NOMO-1 (cell line): ENCODE results near the gene SMIM8.

Source experiments
- DNase-seq, 2 experiments: peaks; one replicate each; lab custom pipeline; 2025; ENCODE audit not compliant: unreplicated experiment in 2 of 2; lab: John Stamatoyannopoulos, UW

SMIM8 gene

GRCh38 chr6:87382861-87383260, 60.5 kb downstream of the SMIM8 start:
- DNase-seq: no peak

GRCh38 chr6:87384038-87384437, 61.6 kb downstream of the SMIM8 start:
- no peak for DNase-seq

- no peak for DNase-seq
These were observed 62.1 kb downstream of the SMIM8 start for GRCh38 chr6:87384449-87384848.

- peak in 1 of 2 experiments; percentile 6 for DNase-seq
These were observed 68.9 kb downstream of the SMIM8 start for GRCh38 chr6:87391334-87391733.
